HG02981 (cell line): ENCODE results near the gene GRID1.
A peak's percentile ranks its signal among the peaks of the same experiment; 100 is the strongest.
"Not testable (repeated sequence)": the region's sequence is repeated elsewhere in the genome, so short reads cannot be mapped to it uniquely, and the experiment has no call there.

Source experiments
- ATAC-seq: cut with Tn5 transposase; IDR thresholded peaks from one replicate; pipeline ENCODE4 v1.9.1; 2021; ENCODE audit warnings: mild to moderate bottlenecking, moderate library complexity; ENCODE audit not compliant: unreplicated experiment

The GRID1 gene

GRCh38 chr10:85983051-85983450 lies 383.5 kb downstream of the GRID1 start:
- ATAC-seq, result no peak

GRCh38 chr10:85979598-85979997 lies 387.0 kb downstream of the GRID1 start:
- no peak for ATAC-seq

- no peak for ATAC-seq
These were observed 387.8 kb downstream of the GRID1 start for GRCh38 chr10:85978566-85979358.

GRCh38 chr10:85977642-85978041 lies 389.0 kb downstream of the GRID1 start:
- ATAC-seq, result no peak

GRCh38 chr10:85976267-85976793 lies 390.3 kb downstream of the GRID1 start:
- no peak for ATAC-seq

GRCh38 chr10:85971494-85971893 lies 395.1 kb downstream of the GRID1 start:
- no peak for ATAC-seq

GRCh38 chr10:85967594-85967993 lies 399.0 kb downstream of the GRID1 start:
- ATAC-seq, result no peak

GRCh38 chr10:85961479-85962067 lies 405.0 kb downstream of the GRID1 start:
- ATAC-seq, result no peak

GRCh38 chr10:85961073-85961472 lies 405.5 kb downstream of the GRID1 start:
- ATAC-seq, result no peak

- no peak for ATAC-seq
These were observed 407.4 kb downstream of the GRID1 start for GRCh38 chr10:85959239-85959638.

GRCh38 chr10:85950921-85951320 lies 415.7 kb downstream of the GRID1 start:
- no peak for ATAC-seq

GRCh38 chr10:85946713-85947326 lies 419.8 kb downstream of the GRID1 start:
- ATAC-seq, result peak; percentile 79

- no peak for ATAC-seq
These were observed 430.4 kb downstream of the GRID1 start for GRCh38 chr10:85936161-85936560.

- no peak for ATAC-seq
These were observed 432.0 kb downstream of the GRID1 start for GRCh38 chr10:85934586-85934985.

- not testable (repeated sequence) for ATAC-seq
These were observed 436.6 kb downstream of the GRID1 start for GRCh38 chr10:85929993-85930392.

GRCh38 chr10:85927952-85928665 lies 438.5 kb downstream of the GRID1 start:
- no peak for ATAC-seq

GRCh38 chr10:85926986-85927385 lies 439.6 kb downstream of the GRID1 start:
- peak; percentile 31 for ATAC-seq

- no peak for ATAC-seq
These were observed 440.5 kb downstream of the GRID1 start for GRCh38 chr10:85926136-85926535.

GRCh38 chr10:85925201-85925750 lies 441.3 kb downstream of the GRID1 start:
- ATAC-seq, result no peak

- no peak for ATAC-seq
These were observed 442.1 kb downstream of the GRID1 start for GRCh38 chr10:85924382-85925102.
